ENCODE results near the gene HIPK2. TPM values are rescaled to one million over a fixed set of nuclear protein-coding genes. Genes with fewer than 3 reads are reported as not detected.
A peak's percentile ranks its signal among the peaks of the same experiment; 100 is the strongest.

The HIPK2 gene
- total RNA-seq (2014; rRNA removed; shearing (Covaris generic)): 2.6 and 3.0 TPM in 2 replicates

DNA sequence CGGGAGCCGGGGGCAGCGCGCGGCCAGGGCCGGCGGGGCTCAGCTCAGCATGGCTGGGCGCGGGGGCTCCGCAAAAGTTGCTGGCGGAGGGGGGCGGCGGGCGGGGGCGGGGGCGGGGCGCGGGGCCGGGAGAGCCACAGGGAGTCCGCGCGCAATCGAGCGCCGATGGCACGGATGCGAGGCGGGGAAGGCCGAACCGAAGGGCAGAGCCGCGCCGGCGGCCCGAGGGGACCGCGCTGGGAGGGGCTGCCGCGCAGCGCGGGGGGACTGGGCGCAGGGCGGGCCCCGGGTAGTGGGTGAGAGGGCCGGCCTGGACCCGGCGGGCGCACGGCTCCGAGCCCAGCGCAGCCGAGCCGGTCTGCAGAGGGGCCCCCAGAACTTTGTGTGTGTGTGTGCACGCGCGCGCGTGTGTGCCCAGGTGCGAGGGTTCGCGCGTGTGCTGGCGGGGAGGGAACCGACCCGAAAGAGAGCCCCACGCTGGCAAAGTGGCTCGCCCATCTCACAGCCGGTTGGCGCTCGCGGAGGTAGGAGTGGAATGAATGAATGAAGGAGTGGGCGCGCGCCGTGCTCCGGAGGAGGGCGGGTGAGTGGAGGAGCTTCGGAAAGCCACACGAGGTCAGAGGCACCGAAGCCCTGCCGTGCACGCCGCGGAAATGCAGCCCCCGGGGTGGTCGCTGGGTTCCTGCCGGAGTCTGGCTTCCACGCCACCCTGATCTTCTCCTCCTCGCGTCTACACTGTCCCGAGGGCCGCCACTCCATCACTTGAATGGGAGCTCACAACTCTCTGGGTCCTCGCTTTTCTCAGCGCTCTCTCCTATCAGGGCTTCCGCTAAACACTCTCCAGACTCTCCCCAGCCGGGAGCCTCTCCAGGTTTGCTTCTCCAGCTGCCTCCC is at the start of gene HIPK2:
TSS of gene HIPK2 (minus strand) at position 51 of the 894 bp plus-strand sequence. CDS start 375 bp downstream, outside the sequence.
- peak; percentile 26 for DNase-seq (ENCODE audit: low spot score)

DNA sequence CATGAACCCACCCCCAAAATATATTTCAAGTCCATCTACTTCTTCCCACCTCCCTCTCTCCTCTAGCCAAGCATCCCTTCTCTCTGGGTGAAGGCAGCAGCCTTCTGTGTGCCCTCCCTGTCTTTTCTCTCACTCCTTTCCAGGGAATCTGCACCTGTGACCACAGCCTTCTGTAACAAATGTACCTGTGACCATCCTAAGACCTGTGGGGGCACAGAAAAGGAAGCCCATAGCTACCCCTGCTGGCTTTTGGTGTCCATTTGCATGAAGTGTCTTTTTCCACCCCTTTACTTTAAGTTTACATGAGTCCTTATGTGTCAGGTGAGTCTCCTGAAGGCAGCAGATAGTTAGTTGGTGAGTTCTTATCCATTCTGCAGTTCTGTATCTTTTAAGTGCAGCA is 49.2 kb upstream of the HIPK2 start:
- DNase-seq (ENCODE audit: low spot score): no peak

DNA sequence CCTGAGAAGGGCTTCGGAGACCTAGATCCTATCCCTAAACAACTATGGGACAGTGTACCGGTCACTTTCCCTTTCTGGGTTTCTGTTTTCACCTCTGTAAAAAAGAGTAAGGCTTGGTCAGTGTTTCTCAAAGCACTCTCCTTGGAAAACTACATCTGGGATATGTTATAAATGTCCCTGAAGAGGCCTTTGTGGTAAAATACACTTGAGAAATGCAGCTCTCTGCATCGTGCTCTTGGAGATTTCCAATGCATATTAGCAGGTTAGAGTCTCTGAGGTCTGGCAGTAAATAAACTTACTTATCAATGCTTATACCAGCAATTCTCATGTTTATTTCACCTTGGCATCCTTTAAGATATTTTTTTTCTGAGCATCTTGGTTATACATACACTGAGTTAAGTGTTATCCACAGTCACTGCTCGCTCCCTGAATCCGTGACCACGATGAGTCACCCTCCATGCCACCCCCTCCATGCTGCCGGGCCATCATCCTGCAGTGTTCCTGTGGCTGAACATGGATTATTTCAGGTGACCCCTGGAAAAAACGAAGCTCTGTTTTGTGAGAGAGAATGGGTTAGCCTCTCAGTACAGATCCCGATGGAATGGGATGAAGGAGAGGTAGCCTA is 48.0 kb upstream of the HIPK2 start:
- no peak for DNase-seq (ENCODE audit: low spot score)

DNA sequence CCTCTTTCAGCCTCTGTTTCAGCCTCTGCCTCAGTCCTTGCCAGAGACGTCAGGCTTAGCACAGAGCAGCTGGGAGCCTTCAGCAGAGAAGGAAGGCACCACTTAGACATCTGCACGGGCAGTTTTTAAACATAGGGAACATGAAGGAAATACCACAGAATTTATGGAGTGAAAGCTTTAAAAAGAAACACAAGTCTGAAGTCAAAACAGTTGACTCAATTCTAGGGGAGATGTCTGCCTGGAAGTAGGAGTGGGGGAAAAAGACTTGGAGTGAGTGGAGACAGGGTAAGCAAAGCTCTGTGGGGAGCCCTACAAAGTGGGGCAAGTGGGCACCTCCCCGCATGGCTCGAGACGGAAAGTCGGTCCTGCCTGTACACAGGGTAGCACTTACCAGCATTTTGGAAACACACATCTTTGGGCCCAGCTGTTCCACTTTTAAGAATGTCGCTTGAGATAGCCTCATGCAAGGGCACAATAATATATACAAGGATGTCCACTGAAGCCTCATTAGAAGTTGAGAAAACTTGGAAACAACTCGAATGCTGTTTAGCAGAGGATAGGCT is 46.2 kb upstream of the HIPK2 start:
- no peak for DNase-seq (ENCODE audit: low spot score)

DNA sequence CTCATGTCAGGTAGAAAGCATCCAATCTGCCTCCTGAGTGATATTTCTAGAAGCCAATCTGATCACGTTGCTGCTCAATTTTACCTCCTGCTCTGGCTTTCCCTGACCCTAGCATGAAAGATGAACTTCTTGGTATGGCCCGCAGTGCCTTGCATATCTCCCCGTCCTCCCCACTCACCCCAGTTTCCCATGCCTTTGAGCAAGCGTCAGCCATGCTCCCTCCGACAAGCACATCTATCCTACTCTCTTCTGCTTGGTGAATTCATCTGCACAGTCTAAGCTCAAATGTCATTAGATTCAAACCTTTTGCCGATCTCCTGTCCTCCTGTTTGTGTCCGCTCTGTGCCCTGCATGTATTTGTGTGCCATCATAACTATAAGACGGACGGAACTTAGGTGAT is 45.1 kb upstream of the HIPK2 start:
- DNase-seq (ENCODE audit: low spot score): no peak

DNA sequence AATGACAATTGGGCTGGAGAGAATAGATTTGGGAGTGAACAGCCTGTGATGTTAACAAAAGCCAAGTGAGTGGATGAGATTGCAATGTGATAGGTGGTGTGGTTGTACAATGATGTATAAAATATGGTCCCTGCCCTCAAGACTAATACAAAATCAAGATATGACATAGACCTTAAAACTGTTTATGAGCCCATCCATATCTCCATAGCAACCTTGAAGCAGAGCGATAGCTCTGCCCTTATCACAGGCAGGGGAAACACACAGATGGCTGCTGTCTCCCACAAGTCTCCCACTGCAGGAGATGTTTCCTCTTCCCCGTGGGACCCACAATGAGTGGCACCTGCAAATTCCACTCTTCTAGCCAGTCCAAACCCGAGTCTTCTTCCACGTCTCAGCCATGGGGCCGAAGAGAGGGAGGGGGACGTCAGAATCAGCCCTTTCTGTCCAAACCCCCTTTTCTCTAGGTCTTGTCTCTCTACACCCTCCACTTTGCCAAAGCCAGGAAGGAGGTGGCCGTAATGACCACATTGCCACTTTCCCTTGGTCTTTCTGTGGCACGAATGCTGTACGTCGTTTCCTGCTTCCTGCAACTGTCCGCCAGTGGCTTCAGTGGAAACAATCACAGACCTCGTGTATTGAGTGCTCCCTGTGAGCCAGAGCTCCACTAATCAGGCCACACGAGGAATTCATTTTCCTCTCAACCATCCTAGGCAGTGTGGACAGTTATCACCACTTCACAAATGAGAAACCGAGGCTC is 43.7 kb upstream of the HIPK2 start:
- DNase-seq (ENCODE audit: low spot score): no peak

DNA sequence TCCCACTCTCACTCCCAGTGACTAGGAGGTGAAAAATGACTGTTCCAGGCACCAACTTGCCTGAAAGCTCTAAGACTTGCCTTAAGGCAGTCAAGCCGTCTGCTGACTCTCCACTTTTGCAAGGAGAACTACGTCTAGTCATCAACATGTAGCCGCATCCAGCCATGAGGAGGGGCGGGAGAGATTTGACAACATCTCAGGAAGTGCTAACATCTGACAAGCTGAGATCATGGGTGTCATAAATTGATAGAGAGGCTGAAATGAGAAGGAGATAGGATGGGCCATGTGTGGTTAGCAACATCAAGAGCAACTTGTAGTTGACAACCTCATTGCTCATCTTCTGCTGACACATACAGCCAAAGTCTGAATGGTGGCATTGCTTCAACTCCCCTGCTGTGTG is 42.3 kb upstream of the HIPK2 start:
- no peak for DNase-seq (ENCODE audit: low spot score)

DNA sequence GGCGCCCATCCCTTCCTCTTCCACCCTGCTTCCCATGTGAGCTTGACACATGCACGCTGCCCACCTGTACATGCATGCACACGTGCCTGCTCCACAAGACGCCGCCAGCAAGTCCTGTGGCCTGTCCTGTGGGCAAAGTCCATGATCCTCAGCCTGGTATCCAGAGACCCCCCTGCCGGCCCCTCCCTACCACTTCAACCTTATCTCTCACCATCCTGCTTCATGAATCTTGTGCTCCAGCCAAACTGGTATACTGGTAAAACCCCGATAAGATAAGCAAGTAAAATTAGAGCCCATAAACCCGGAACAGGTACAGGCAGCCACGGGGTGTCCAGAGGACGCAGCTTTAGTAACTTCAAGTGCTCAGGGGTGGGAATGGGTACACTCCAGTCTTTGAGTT is 39.5 kb upstream of the HIPK2 start:
- DNase-seq (ENCODE audit: low spot score): no peak

DNA sequence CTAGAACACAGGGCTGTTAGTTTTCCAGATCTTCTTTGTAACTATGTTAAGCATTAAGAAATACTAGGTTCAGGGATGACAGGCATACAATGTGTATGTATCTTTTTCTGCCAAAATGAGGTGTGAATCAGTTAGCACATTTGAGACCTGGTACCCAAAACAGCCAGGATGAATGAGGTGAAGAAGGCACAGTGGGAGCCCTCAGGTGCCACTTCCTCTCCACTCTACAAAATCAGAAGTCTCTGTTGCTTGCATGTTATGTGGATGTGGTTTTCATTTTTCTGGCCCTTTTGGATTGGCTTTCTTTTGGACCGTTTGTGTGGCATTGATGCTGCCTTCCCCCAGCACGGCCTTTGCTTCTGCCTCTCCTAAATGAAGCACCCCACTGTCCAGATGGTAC is 35.9 kb upstream of the HIPK2 start:
- DNase-seq (ENCODE audit: low spot score): no peak

DNA sequence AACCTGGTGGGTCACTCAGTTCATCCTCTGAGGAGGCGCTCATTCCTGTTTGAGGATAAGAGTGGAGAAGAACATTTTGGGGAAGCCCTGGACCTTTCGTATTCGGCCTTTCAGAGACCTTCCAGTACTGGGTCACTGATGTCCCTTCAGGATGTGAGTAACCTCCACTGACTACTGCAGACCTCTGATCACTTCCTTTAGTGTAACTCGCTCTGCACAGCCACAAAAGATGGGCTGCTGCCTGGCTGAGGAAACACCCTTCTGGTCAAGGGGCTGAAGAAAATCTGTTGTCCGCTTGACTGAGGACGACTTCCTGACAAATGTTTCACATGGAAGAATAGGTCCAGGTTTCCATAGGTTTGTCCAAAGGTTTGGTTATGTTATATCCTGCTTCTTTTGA is 35.4 kb upstream of the HIPK2 start:
- DNase-seq (ENCODE audit: low spot score): no peak

DNA sequence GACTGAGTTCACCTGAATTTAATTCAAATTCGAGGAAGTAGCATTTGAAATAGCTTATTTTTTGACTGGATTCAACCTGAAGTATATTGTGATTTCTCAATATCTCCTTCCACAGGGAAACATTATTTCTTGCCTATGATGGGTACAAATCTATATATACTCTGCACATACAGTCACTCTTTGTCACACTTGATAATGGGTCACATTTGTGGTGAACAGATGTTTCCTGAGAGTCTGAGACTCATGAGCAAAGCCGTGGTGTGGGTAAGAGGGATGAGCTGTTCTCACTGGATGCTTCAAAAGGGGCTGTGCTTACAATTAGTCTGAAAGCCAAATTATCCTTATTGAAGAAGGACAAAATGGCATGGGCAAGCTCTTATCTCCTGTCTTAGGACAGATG is 33.3 kb upstream of the HIPK2 start:
- no peak for DNase-seq (ENCODE audit: low spot score)

DNA sequence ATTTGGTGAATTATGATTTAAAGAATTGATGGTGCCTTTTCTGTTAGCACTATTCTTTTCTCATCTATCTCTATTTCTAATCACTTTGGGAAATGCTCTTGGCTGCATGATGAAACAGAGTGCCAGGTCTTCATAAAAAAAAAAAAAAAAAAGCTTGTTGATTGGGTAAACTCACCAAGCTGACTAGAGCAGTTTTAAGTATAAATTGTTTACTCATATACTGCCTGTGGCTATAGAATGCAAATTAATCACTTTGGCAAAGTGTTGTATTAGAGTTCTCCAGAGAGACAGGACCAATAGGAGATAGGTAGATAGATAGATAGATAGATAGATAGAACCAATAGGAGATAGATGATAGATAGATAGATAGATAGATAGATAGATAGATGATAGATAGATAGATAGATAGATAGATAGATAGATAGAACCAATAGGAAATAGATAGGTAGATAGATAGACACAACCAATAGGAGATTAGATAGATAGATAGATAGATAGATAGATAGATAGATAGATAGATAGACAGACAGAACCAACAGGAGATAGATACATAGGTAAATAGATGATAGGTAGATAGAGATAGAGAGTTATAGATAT is 31.1 kb upstream of the HIPK2 start:
- no peak for DNase-seq (ENCODE audit: low spot score)

DNA sequence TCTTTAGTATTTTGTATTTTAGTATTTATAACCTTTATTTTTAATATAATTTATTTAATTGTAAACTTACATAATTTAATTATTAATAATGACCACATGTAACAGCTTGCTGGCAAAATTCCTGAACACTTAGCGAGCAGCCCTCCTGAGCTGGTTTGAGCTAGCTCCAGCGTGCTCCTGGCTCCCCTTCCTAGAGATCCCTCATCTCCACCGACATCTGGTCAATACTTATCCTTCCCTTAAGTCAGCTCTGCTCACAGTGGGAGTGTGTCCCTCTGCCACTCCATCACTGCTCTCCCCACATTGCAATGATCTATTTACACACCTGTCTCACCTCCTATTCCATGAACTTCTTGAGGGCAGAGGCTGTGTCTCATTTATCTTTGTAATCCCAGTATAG is 30.6 kb upstream of the HIPK2 start:
- no peak for DNase-seq (ENCODE audit: low spot score)

DNA sequence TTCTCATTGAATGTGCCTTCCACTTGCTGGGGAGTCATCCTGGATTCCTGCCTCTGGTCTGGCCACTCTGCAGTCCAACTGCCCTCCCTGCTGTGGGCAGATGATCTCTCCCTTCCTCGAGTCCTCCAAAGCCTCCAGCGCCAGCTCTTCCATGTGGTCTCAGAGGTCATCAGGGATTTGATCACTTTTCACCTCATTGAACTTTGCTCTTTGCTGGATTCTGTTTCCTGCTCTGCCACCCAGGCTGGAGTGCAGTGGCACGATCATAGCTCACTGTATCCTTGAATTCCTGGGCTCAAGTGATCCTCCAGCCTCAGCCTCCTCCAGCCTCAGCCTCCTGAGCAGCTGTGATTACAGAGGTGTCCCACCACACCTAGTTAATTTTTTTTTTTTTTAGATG is 29.2 kb upstream of the HIPK2 start:
- DNase-seq (ENCODE audit: low spot score): no peak

DNA sequence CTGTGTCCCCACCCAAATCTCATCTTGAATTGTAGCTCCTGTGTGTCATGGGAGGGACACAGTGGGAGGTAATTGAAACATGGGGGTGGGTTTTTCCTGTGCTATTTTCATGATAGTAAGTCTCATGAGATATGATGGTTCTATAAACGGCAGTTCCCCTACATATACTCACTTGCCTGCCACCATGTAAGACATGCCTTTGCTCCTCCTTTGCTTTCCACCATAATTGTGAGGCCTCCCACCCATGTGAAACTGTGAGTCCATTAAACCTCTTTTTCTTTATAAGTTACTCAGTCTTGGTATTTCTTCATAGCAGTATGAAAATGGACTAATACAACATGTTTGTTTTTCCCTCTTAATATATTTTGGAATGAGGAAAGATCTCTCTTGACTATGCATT is 26.8 kb upstream of the HIPK2 start:
- DNase-seq (ENCODE audit: low spot score): no peak

DNA sequence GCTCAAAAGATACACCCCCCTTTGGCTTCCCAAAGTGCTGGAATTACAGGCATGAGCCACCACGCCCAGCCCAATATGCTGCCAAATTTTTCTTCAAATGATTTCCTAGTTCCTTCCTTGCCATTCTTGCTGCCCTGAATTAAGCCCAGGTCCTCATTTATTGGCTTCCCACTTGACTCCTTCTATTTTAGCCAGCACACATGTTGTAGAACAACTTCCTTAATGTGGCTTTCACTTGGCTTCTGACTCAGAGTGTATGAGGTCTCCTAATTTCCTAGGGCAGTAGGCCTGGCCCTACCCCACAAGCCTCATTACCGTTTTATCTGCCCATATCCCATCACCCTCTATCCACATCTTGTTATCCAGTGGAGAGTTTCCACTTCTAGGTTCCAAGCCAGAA is 21.8 kb upstream of the HIPK2 start:
- DNase-seq (ENCODE audit: low spot score): no peak

DNA sequence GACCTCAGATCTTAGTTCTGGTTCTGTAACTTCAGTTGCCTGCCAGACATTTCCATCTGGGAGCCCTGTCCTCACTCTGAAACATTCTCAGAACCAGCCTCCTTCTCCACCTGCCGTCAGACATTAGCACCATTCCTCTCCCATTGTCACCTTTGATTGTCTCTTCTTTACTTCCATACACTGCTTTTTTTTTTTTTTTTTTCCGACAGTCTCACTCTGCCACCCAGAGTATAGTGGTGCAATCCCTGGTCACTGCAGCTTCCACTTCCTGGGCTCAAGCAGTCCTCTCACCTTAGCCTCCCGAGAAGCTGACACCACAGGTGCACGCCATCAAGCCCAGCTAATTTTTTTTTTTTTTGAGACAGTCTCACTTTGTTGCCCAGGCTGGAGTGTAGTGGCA is 21.1 kb upstream of the HIPK2 start:
- DNase-seq (ENCODE audit: low spot score): no peak

DNA sequence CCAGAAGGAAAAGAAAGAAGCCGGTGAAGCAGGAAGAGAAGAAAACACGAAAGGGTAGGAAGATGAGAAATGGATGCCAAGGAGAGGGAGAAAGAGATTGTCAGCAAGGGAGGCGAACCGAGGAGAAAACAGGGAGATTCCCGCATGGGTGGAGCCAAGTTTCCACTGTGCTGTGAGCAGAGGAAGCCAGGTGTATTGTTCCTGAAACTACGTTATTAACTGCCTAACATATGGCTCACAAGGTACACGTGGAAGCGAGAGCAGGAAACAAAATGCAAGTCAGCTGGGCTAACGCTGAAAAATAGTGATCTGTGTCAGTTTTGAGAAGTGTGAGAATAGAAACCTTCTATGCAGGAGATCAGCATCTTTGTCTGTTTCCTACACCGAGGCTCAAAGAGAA is 20.4 kb upstream of the HIPK2 start:
- DNase-seq (ENCODE audit: low spot score): no peak

DNA sequence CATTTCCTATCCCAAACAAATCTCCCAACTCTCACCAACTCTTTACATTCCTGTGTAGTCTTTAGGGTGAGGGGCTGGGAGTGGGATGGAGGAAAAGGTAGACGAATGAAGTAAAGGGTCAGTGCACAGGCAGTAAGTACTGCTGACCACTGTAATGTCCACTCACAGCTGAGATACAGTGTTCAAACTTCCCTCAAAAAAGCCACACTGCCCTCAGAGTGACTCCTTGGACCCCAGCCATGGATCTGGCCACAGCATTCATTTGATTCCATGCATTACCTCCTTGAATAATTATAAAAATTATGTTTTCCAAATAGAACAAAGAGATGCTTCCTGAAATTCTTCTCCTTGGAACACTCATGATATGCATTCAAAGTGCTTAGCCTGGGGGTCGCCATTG is 19.8 kb upstream of the HIPK2 start:
- no peak for DNase-seq (ENCODE audit: low spot score)

DNA sequence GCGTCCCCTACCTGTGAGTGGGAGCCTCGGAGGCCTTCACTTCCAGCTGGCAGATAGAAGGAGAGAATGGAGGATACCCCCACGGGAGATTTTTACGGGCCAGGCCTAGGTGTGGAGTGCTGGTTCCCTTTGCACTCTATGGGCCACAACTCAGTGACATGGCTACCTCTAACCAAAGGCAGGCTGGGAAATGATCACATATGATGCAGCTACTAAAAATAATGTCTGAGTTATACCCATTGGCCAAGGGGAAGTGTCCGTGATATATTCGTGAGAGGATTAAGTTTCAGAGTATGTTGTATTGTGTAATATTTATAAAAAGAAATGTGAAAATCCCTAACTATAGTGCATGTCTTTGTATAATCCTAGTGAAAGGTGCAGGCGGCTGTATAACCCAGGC is 13.5 kb upstream of the HIPK2 start:
- no peak for DNase-seq (ENCODE audit: low spot score)

DNA sequence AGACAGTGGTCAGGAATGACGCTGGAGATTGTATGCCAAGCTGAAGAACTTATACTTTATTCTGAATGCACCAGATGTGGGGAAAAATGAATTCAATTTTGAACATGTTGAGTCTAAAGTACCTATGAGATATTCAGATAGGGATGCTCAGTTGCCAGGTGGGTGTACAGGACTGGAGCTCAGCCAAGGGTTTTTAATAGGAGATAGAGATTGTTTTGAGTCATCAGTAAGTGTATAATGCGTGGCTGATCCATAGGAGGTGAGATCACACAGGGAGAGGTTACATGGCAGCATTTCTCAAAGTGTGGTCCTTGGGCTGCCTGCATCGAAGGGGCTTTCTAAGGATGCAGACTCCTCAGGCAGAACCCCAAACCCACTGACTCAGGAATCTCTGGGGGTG is 6.8 kb upstream of the HIPK2 start:
- DNase-seq (ENCODE audit: low spot score): no peak

Measured in HT-29 (cell line).